ENCODE results near the gene BST1.

BST1 gene

GRCh38 chr4:15779306-15779705, 76.4 kb downstream of the BST1 start:
- DNase-seq (ENCODE audit: low read depth) = no peak

- DNase-seq (ENCODE audit: low read depth) = no peak
Measured at GRCh38 chr4:15779809-15780208, 76.9 kb downstream of the BST1 start.

GRCh38 chr4:15781427-15782095, 78.7 kb downstream of the BST1 start:
- no peak for DNase-seq (ENCODE audit: low read depth)

Measured in stimulated activated CD8-positive, alpha-beta memory T cell treated with anti-CD3 and anti-CD28 coated beads, Interleukin-12 subunit alpha, Interleukin-12 subunit beta, amount 100 ng/mL, for 4 hours (primary cell).